Activated CD8-positive, alpha-beta T cell treated with anti-CD3 and anti-CD28 coated beads for 36 hours (primary cell): ENCODE results near the gene GUCY2F. TPM values are rescaled to one million over a fixed set of nuclear protein-coding genes. Genes with fewer than 3 reads are reported as not detected.

Source experiments
- ATAC-seq: fragments of 200-7000 bp; cut with Tn5 transposase; one replicate; pipeline ENCODE4 v1.10.0; 2021; ENCODE audit warnings: mild to moderate bottlenecking, moderate library complexity
- CTCF ChIA-PET: fragments of 350-600 bp; sonication (Branson Sonifier 250); formaldehyde crosslinking; loops from one replicate; lab custom pipeline; 2021; ENCODE audit warnings: antibody characterized with exemption; lab: Charles Lee
- POLR2A ChIA-PET: fragments of 350-600 bp; sonication (Branson Sonifier 250); formaldehyde crosslinking; loops from one replicate; lab custom pipeline; 2021; ENCODE audit warnings: antibody characterized with exemption; lab: Charles Lee
- DNase-seq: peaks from one replicate; pipeline ENCODE4 v3.0.0-alpha.2; 2020
- H3K27ac Mint-ChIP-seq: one replicate; pipeline ENCODE4 v1.8.0; 2021; ENCODE audit warnings: mild to moderate bottlenecking, mixed read lengths
- H3K27me3 Mint-ChIP-seq: one replicate; pipeline ENCODE4 v1.8.0; 2021; ENCODE audit warnings: mixed read lengths
- H3K36me3 Mint-ChIP-seq: one replicate; pipeline ENCODE4 v1.8.0; 2021; ENCODE audit warnings: low read depth, mixed read lengths
- H3K4me1 Mint-ChIP-seq: one replicate; pipeline ENCODE4 v1.8.0; 2021; ENCODE audit warnings: low read depth, mixed read lengths
- H3K4me3 Mint-ChIP-seq: one replicate; pipeline ENCODE4 v1.8.0; 2021; ENCODE audit warnings: mild to moderate bottlenecking, moderate library complexity, mixed read lengths
- H3K9me3 Mint-ChIP-seq: one replicate; pipeline ENCODE4 v1.8.0; 2021; ENCODE audit warnings: mixed read lengths
- intact Hi-C: fragments of 100-400 bp; cut with micrococcal nuclease; formaldehyde crosslinking; loops from one replicate; pipeline ENCODE4 v1.10.0; 2022
- total RNA-seq, 2 experiments: library from RNA; stranded (reverse); gene quantifications; one replicate each; pipeline ENCODE4 v1.2.3, GENCODE V29; 2021
- TF ChIP-seq, protein P1 (sequence below): fragments of 200-600 bp; IDR thresholded peaks from one replicate; pipeline ENCODE4 v1.8.0; 2022; ENCODE audit warnings: antibody characterized with exemption, mild to moderate bottlenecking

The GUCY2F gene
- total RNA-seq, 2 experiments from 2014 or later = not detected

- intact Hi-C loops = no loop called here
- TF ChIP-seq, protein P1, sequence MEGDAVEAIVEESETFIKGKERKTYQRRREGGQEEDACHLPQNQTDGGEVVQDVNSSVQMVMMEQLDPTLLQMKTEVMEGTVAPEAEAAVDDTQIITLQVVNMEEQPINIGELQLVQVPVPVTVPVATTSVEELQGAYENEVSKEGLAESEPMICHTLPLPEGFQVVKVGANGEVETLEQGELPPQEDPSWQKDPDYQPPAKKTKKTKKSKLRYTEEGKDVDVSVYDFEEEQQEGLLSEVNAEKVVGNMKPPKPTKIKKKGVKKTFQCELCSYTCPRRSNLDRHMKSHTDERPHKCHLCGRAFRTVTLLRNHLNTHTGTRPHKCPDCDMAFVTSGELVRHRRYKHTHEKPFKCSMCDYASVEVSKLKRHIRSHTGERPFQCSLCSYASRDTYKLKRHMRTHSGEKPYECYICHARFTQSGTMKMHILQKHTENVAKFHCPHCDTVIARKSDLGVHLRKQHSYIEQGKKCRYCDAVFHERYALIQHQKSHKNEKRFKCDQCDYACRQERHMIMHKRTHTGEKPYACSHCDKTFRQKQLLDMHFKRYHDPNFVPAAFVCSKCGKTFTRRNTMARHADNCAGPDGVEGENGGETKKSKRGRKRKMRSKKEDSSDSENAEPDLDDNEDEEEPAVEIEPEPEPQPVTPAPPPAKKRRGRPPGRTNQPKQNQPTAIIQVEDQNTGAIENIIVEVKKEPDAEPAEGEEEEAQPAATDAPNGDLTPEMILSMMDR = no peak
- DNase-seq (no peak), ATAC-seq (no peak)
- H3K9me3 Mint-ChIP-seq = no peaks in the 10 kb centered on the region
- H3K4me1 Mint-ChIP-seq = no peaks in the 10 kb centered on the region
- ChIA-PET POLR2A (no interaction called here), CTCF (no interaction called here)
- no peaks in the 10 kb centered on the region for H3K36me3 Mint-ChIP-seq
- peaks cover 3% of the 10 kb centered on the region for H3K27me3 Mint-ChIP-seq
- H3K4me3 Mint-ChIP-seq = no peak overlapping the region
- no peak overlapping the region for H3K27ac Mint-ChIP-seq
Measured at GRCh38 chrX:109498434-109498833, 16.5 kb upstream of the GUCY2F start.

GRCh38 chrX:109489174-109489573 lies 7.3 kb upstream of the GUCY2F start:
- ATAC-seq (no peak), DNase-seq (no peak)
- Mint-ChIP-seq H3K4me3 (no peak overlapping the region), H3K4me1 (no peaks in the 10 kb centered on the region), H3K36me3 (no peaks in the 10 kb centered on the region), H3K27me3 (peaks cover 4% of the 10 kb centered on the region), H3K27ac (no peak overlapping the region), H3K9me3 (no peaks in the 10 kb centered on the region)
- CTCF ChIA-PET = interaction anchor here (2.2 kb wide), 1 partner anchor 402 kb away, joined by 6 read pairs; no protein-coding TSS in a partner anchor
- POLR2A ChIA-PET = no interaction called here
- intact Hi-C loops = loop anchor here (10.0 kb wide), 1 partner anchor 146 kb away; no protein-coding TSS in a partner anchor
- TF ChIP-seq, protein P1 = no peak

DNA sequence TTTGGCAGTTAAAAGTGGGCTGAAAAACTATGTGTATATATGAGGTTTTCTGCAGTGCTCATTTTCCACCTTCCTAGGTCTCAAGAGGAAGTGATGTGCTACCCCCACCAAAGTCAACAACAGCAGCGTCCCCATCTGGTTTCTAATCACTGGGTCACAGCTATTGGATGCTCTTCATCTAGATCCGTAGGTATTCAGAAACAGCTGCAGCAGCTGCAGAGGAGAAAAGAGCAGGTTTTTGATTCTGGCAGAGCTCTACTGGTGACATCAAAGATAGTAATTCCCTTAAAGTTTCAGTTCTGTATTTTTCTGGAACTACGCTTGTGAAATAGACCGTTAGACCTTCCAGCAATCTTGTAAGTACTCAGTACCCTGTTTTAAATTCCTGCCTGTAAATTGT lies 5.8 kb upstream of the GUCY2F start:
- intact Hi-C loops = loop anchor here (2.0 to 10.0 kb wide), 2 partner anchors 147 to 403 kb away; no protein-coding TSS in a partner anchor
- no peaks in the 10 kb centered on the region for H3K4me1 Mint-ChIP-seq
- ChIA-PET POLR2A (no interaction called here), CTCF (interaction anchor here (2.2 kb wide), 1 partner anchor 403 kb away, joined by 6 read pairs; no protein-coding TSS in a partner anchor)
- DNase-seq (no peak), ATAC-seq (no peak)
- TF ChIP-seq, protein P1 = no peak
- H3K27me3 Mint-ChIP-seq = peaks cover 2% of the 10 kb centered on the region
- no peaks in the 10 kb centered on the region for H3K9me3 Mint-ChIP-seq
- H3K4me3 Mint-ChIP-seq = no peak overlapping the region
- no peaks in the 10 kb centered on the region for H3K36me3 Mint-ChIP-seq
- no peak overlapping the region for H3K27ac Mint-ChIP-seq

DNA sequence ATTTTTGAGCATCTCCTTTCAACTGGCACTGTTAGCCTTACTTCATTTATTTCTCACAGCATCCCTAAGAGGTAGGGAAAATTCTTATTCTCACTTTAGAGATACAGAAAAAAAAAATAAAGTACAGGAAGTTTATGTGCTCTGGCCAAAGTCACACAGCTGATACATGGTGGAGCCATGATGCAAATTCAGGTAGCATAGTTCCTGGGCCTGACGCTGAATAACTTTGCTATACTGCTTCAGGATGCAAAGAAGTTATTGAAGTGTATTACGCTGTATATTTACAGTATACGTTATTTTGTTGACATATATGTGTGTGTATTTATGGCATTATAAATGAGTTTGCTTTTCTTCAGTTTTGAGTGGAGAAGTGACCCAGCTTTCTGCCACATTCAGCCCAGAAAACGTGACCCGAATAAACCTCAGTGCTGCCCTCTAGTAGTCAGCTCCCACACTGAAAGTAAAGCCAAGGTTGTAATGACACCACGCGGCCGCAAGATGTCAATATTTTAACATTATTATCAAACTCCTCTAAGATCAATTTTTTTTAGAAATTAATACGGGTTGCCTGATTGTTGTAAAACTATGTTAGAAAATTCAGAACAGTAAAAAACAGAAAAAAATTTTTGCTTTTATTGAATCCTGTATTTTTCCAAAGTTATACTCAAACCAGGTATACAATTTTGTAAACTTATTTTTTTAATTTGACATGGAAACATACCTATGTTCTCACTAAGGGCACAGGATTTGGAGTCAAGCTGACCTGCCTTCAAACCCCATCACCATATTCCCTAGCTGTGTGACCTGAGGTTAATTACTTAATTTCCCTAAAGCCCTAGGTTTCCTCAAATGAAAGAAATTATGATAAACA lies 3.8 kb upstream of the GUCY2F start:
- POLR2A ChIA-PET = interaction anchor here (0.5 to 0.7 kb wide), 2 partner anchors 452 to 1022 kb away, joined by 3 read pairs; no protein-coding TSS in a partner anchor
- Mint-ChIP-seq H3K27ac (no peak overlapping the region), H3K4me3 (no peak overlapping the region), H3K27me3 (peaks cover 2% of the 10 kb centered on the region), H3K4me1 (no peaks in the 10 kb centered on the region), H3K9me3 (no peaks in the 10 kb centered on the region), H3K36me3 (no peaks in the 10 kb centered on the region)
- CTCF ChIA-PET = interaction anchor here (0.7 to 3.7 kb wide), 28 partner anchors 8 to 786 kb away, joined by 3 to 29 read pairs (median 4); partner anchors contain the start of gene NXT2
- TF ChIP-seq, protein P1 = peak; percentile 86
- DNase-seq (peak; percentile 73), ATAC-seq (peak; percentile 73)
- intact Hi-C loops = loop anchor here (2.0 to 10.0 kb wide), 2 partner anchors 149 to 405 kb away; no protein-coding TSS in a partner anchor
